ENCODE data around the gene ZDHHC3.

GRCh38 chr3:44918087-44918486 is 57.9 kb downstream of the ZDHHC3 start:
- no peak for TF ChIP-seq CTCF (IDR thresholded peaks at IDR 0.05)
- no peak for TF ChIP-seq POLR2A (IDR thresholded peaks at IDR 0.05; ENCODE audit: low read depth)
- no peak for TF ChIP-seq EP300 (IDR thresholded peaks at IDR 0.05)
